Measurements from ENCODE around the gene INO80E.

INO80E gene

DNA sequence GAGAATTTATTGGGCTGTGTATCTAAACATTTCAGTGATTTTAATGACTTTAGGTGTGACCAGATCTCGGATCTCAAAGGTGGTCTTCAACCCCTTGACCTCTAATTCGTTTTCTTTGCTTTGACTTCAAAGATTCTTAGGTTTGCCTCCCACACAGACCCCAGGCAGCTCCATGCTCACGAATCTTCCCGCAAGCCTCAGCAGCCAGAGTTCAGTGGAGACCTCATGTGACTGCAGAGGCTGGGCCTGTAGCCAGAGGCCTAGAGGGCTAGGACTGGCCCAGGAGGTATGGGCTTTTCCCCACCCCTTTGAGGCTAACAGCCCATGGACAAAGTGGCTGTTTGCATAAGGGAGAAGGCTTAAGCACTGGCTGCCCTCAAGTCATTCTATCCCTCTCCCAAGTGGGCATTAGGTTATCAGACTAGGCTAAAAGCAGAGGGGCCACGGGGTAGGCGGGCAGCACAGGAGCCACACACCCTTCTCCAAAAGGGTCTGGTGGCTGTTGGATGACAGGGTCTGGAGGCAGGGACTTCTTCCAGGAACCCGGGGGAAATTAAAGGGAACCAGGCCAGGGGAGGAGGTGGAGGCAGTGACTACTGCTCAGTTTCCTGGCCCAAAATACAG lies 3.6 kb upstream of the INO80E start:
- DNase-seq (ENCODE audit: low read depth, low spot score), result no peak

DNA sequence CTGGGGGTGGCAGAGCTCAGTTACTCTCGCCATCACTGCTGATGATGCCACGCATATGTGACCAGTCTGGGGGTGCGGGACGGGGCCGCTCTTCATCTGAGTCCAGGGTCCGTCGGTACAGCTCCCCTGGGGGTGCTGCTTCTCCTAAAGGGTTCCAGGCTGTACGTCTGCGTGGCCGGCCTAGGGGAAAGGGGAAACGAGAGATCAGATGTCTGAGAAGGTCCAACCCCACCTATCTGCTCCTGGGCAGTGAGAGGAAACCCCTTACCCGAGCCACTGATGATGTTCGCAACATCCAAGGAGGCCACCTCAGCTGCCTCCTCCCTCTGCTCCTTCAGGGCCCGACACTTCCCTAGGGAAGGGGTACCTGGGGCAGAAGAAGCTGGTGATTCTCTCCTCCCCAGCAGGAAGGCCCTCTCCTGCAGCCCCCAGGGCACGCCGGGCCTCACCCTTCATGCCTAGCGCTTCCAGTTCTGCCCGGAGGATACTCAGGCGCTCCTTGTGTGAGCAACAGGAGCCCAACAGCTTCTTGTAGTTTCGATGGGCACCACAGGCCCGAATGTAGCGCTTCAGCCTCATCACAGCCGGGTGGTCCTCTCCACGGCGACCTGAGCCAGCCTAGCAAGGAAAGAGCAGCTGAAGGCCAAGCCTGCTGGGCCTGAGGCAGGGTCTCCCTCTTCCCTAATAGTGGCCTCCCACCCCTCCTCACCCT lies 2.7 kb upstream of the INO80E start:
- DNase-seq (ENCODE audit: low read depth, low spot score), result no peak

DNA sequence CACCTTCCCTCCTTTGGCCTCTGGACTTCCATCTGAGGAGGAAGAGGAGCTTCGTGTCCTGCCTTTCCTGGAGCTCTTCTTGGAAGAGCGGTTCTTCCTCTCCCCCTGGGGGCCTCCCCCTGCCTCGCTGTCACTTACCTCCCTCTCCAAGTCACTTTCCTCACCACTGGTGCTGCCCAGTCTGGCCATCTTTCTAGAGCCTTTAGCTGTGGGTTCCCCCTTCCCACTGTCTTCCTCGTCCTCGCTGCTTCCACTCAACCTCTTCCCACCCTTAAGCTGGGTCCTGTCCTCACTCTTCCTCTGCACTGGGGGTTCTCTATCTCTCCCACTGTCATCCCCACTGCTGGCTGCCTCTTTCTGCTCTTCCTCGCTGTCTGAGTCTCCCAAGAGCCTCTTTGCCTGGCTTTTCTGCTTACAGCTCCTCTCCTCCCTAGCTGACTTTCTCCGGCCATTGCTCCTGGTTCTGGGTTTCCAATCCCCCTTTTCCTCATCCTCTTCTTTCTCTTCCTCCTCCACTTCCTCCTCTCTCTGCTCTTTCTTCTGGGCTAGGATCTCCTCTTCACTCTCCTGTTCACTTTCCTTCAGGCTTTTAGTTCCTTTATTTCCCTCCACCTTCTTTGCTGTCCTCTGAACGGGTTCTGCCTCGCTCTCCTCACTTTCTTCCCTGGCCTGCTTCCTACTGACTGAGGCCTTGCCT lies 2.0 kb upstream of the INO80E start:
- no peak for DNase-seq (ENCODE audit: low read depth, low spot score)

DNA sequence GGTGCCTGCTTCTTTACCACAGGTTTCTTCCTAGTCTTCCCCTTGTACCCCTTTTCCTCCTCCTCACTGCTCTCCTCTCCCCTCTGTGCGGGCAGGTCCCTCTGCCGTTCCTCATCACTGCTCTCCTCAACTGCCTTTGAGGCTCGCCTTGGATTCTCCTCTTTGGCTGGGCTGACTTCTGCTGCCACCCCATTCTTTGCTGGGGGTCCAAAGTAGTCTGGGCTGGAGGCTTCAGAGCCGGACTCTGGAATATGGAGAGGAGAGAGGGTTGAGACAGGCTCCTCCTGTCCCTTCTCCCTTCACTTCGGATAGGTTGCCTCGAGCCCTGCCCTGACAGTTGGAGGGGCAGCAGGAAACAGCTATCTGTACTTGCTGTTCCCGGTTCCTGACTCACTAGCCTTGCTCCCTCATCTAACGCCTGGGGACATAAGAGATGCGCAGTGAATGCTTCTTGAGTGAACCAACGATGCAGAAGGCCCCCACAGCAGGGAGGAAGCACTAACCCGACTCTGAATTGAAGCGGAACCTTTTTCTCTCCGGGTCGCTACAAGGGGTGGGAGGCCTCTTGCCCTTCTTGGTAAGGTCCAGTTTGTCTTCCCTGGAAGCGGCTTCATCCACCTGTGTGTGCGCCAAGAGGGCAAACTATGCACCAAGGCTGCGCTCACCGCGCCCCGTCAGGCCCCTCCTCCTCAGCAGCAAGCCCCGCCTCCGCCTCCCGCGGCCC lies 1.3 kb upstream of the INO80E start:
- DNase-seq (ENCODE audit: low read depth, low spot score), result peak; percentile 44

DNA sequence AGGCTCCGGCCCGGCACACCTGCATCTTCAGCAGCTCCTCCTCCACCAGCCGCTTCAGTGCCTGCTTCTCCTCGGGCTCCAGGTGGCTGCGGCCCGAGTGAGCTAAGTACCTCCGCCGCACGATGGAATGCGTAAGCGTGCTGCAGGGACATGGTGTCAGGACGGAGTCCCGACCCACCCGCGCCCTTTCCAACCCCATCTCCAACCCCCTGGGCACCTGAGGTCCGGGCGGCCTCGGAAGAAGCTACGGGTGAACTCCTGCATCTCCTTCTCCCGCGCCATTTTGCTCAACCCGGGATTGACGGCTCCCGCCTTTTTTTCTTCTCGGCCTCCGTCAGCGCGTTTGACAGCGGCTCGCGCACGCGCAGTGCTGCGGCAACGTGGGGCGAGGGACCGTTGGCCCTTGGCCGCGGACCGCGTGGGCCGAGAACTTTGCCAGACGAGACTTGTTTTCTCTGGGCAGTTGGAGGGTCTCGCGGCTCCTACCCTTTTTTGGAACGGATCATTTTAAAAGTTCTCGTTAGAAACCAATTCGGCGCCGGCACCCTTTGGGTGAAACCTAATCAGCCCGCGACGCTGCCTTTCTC lies 624 bp upstream of the INO80E start, which contains the start of gene HIRIP3:
HIRIP3 (minus strand) TSS at position 294 of the 587 bp plus-strand sequence; CDS start at position 282, 12 bp downstream.
- DNase-seq (ENCODE audit: low read depth, low spot score), result peak; percentile 66

DNA sequence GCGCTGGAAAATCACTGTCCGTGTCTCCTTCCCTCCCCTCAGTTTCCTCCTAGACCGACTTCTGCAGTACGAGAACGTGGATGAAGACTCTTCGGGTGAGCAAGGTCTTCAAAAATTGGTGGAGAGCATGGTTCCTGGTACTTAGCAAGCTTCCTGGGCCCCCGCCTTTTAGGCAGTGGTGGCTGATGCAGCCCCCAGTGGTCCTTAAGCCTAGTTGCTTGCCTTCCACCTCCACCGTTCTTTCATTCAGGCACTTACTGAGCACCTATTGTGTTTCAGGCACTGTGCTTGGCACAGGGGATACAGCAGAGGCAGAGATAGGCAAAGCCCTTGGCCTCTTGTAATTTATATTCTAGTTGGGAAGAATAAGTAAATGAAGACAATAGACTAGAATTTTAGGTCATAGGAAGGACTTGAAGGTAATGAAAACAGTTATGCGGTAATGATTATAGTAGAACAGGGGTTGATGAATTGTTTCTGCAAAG lies 767 bp downstream of the INO80E start:
- DNase-seq (ENCODE audit: low read depth, low spot score), result no peak

DNA sequence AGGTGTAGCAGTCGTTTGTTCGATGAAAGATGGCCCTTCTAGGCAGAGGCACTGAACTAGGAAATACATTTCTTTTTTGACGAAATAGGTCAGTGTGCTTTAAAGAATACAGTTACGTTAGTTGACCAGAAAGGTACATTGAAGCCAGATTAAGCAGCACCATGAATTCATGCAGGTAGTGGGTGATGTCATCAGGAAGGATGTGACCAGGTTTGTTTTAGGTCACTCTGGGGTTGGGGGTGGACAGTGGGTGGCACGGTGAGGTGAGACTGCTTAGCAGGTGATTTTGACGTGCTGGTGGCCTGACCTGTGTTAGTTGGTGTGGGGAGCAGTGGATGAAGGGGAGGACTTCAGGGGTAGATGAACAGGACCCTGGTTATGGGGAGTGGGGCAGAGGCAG lies 3.6 kb downstream of the INO80E start:
- DNase-seq (ENCODE audit: low read depth, low spot score), result no peak

DNA sequence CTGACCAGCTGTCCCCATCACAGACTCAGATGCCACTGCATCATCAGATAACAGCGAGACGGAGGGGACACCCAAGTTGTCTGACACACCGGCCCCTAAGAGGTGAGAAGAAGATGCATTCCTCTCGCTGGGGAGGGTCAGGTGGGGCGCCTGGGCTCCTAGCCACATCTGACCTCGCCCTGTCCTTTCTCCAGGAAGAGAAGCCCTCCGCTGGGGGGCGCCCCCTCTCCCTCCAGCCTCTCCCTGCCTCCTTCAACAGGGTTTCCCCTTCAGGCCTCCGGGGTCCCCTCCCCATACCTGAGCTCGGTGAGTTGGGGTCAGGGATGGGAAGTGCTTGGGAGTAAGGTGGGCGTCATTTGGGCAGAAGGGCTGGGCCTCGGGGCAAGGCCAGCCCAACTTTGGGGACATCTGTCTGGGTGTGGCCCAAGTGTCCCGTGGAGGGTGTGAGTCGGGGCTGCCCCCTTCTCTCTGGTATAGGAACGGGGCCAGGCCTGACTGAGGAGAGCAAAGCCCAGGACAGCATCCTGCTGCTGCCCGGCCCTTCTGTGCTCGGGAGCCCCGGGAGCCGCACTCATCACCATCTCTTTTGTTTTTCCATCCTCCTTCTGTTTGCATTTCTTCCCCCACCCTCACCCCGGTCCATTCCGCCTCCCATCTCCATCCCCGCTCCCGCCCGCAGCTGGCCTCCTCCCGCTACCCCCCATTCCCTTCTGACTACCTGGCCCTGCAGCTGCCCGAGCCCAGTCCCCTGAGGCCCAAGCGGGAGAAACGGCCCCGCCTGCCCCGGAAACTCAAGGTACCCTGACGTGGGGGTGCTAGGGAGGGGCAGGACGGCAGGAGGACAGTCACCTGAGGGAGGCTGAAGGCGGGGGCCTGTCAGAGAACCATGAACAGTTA lies 4.9 kb downstream of the INO80E start:
- no peak for DNase-seq (ENCODE audit: low read depth, low spot score)

DNA sequence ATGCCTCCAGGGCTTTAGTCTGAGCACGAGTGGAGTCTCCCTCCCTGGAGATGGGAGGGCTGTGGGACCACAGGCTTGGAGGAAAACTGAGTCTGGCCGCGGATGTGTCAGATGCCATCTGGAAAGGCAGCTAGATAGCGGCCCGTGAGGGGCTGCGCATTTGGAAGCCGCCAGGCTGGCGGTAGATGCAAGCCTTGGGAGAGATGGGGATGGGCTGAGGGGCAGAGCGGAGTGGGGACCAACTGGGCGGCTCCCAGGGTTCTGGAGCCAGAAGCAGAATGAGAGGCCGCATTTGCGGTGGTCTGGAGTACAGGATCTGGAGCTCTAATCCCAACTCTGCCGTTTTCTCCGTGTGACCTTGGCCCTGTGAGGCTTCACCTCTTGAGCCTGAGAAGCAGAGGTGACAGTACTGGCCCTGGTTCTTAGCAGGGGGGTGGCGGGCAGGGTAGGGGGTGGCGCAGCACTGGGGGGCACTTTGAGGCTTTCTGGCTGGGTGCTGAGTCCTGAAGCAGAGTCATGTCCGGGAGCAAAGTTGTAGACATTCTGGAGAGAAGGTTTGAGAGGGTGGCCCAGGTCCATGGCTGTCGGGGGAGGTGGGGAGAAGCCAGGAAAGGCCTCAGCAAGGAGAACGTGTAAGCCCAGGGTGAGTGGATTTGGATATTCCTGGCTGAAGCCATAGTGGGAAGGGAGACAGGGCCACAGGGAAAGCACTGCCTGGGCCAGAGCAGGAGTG lies 6.7 kb downstream of the INO80E start:
- no peak for DNase-seq (ENCODE audit: low read depth, low spot score)

DNA sequence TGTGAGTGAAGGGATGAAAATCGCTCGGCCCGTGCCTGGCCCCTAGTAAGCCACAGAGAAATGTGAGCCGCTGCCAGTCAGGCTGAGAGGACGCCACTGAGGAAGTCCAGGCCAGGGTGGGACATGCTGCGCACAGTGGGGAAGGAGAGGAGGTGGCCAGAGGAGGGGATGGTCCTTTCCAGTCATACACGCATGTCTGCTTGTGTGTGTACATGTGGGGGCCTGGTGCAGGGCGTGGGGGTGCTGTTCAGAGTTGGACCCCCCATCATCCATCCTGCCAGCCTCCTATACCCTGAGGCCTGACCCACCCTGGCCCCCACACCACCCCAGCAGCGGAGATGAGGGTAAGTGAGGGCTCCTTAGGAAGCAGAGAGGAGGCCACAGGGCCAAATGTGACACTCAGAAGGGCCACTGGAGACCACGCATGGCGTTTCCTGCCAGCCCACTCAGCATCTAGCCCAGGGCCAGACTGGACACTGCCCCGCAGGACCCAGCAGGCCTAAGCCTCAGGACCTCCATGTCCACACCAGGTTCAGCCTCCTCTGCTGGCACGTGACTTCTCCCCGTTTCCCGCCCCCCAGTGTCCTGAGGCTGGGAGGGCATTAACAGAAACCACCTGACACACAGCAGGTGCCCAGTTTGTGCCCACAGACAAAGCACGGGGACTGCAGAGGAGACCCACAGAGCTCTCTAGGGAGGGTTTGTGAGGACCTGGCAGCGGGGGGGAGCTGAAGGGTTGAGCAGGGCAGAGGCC lies 7.8 kb downstream of the INO80E start:
- no peak for DNase-seq (ENCODE audit: low read depth, low spot score)

DNA sequence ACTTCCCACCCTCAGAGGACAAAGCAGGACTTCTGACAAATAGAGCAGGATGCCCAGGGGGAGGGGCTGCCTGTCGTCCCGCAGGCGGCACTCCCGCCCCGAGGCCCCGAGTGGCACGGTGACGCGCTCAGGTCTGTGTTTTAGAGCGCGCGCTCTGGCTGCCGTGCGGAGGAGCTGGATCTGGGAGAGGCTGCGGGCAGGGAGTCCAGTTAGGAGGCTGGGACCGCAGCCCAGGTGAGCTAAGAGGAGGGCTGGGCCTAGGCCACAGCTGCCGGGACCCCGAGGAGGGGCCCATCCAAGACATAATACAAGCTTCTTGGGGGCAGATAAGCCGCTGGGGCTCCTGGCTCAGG lies 8.4 kb downstream of the INO80E start:
- no peak for DNase-seq (ENCODE audit: low read depth, low spot score)

DNA sequence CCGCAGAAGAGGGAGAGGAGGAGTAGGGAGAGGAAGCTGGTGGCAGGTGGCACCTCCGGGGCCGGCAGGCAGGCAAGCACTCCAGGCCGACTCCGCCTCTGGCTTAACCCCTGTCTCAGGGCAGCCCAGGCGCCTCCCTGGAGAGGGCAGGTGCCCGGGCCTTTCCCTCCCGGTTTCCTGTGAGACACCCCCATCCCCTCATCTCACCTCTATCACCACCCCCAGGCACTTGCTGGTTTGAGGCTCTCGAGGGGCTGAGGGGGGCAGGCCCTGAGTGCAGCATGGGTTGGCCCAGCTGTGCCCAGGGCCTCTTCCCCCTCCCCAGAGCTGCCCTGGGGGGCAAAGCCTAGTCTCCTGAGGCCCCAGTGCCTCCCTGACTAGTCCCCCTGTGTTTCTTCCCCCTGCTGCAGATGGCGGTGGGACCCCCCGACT lies 8.8 kb downstream of the INO80E start:
- no peak for DNase-seq (ENCODE audit: low read depth, low spot score)

DNA sequence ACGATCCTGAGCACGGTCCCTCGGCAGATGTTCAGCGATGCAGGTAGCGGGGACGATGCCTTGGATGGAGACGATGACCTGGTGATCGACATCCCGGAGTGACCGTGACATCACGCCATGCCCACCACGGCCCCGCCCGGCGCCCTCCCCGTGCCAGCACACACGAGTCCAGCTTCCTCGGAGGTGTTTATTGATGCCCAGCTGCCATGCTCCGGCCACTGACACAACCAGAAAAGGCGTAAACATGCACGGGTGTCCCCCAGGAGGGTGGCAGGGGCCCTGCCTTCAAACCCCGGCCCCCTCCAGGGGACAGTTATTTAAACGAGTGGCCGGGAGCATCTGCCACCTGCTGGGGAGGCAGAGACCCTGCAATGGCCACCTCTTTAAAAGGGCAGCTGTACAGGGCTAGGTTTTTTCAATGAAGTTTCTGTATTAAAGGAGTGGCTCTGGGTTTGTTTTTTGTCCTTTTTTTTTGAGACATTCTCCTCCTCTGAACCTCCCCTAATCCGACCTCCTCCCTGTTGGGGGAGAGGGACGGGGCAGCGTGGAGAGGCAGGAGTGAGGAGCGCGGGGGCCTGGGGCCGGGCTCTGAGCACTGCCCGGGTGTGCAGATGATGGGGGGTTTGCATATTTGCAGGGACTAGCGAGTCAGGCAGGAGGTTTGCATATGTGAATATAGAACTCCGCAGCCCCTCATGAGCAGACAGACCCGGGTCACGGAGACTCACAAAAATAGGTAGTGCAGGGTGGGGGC lies 9.5 kb downstream of the INO80E start:
- DNase-seq (ENCODE audit: low read depth, low spot score), result no peak

DNA sequence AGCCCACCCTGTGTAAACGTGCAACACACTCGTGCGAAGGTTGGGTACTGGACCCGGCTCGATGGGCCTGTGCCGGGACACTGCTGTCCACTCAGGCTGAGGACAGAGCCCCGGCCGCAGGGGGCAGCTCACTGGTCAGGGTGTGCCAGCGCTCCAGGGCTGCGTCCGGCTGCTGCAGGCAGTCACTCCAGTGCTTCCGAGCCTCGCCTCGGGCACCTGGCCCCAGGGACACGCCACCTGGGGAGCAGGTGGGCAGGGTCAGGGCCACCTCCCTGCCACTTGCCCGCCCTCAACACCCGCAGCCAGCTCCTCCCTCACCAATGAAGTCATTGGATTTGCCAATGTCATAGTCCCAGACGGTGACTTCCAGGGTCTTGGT lies 10.0 kb downstream of the INO80E start:
- no peak for DNase-seq (ENCODE audit: low read depth, low spot score)

DNA sequence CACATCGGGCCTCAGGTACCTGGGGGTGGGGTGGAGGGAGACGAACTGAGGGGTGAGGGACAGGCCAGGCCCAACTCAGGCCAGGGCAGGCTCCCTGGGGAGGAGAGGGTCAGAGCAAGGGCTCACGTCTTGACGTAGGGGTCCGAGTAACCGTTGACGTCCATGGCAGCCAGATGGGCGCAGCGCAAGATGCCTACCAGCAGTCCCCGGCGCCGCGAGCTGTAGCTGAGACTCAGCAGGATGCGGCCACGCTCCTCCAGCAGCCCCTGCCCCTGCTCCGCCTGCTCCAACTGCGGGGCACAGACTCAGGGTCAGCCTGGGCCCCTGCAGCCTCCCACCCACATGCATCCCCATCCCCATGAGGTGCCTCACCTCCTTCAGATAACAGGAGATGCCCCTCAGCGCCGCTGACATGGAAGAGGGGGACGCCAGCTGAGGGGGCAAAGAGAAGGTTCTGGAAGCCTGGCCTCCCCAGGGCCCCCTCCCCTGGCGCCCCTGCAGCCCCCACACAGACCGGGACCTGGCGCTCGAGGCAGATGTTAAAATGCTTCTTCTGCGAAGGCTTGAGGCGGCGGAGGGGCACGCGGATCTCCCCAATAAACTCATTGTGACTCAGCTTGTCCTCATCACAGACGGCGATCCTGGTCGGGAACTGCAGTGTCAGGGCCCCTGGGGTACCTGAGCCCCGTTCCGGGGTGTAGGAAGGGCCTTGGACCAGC lies 10.8 kb downstream of the INO80E start:
- no peak for DNase-seq (ENCODE audit: low read depth, low spot score)

DNA sequence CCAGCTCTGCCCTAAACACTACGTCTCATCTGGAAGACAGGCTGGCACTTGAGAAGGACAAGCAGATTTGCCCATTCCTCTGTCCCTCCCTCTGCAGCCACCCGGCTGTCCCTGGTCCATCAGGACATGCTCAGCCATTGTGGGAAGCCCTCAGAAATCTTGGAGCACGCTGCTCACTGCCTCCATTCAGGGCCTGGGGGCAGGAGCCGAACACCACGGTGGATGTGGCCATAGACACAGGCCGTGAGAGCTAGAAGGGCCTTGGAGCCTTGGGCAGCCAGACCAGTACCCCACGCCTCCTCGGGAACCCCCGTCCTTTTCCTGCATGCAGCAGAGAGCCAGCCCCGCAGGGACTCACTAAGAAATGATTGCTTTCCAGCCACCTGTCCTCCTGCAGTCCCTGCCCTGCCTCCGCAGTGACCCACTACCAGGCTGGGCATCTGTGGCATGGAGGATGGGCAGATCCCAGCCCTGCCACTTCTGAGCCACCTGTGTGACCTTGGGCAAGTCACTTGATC lies 11.4 kb downstream of the INO80E start:
- DNase-seq (ENCODE audit: low read depth, low spot score), result no peak

DNA sequence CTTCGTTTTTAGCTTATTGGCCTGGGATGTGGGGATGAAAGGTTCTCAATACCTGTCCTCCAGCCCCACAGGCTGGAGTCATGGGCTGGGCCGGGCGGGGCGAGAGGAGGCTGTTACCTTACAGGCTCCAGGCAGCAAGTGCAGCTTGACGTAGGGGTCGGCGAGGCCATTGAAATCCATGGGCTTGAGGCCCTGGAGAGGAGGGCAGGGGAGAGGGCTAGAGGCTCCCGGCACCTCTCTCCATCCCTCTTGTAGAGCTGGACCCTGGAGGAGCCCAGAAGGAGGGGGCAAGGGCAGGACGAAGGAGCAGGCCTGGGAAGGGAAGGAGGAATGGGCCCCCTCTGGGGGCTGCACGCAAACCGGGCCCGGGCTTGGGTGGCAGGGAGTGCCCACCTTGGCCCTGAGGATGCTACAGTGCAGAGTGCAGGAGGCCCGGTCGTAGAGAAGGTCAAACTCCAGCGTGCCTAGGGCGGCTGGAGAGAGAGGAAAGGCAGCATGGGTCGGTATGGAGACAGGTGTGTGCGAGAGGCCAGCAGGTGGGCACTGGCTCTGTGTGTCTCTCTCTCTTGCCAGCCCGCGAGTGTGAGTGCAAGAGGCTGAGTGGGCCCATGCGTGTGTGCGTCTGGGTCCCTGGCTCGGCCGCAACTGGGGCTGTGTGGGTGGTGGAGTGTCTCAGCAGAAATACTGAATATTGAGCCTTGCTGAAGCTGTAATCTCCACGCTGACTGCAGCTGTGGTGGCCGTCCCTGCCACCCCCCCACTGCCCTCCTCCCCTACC lies 13.2 kb downstream of the INO80E start:
- no peak for DNase-seq (ENCODE audit: low read depth, low spot score)

Data from activated naive CD8-positive, alpha-beta T cell treated with anti-CD3 and anti-CD28 coated beads, Interleukin-2, amount 50 U/mL, for 16 hours (primary cell).